Neural cell (in vitro differentiated cells): ENCODE results near the gene CHL1. TPM values are rescaled to one million over a fixed set of nuclear protein-coding genes. Genes with fewer than 3 reads are reported as not detected.

Experiments
- H2AFZ ChIP-seq: fragments of 200-600, 300-800 bp; sonication (generic), shearing (Covaris generic); 2 replicates; pipeline ENCODE4 v1.6.0; 2014; ENCODE audit warnings: low read depth, mild to moderate bottlenecking, antibody characterized with exemption, low read length, moderate library complexity
- H3F3A ChIP-seq: fragments of 200-600 bp; shearing (Covaris generic); 2 replicates; pipeline ENCODE4 v1.6.1; 2016; ENCODE audit warnings: mild to moderate bottlenecking, moderate library complexity, mixed read lengths, antibody characterized with exemption, low read length; ENCODE audit not compliant: insufficient read depth, poor library complexity, severe bottlenecking
- H3K27ac ChIP-seq: fragments of 200-600, 300-800 bp; sonication (generic), shearing (Covaris generic); 2 replicates; pipeline ENCODE4 v1.5.1; 2014; ENCODE audit warnings: mild to moderate bottlenecking, low read length, moderate library complexity
- H3K27me3 ChIP-seq: fragments of 300-800, 200-600 bp; sonication (generic), shearing (Covaris generic); 2 replicates; pipeline ENCODE4 v1.6.0; 2014; ENCODE audit warnings: mild to moderate bottlenecking, low read depth, low read length, moderate library complexity; ENCODE audit not compliant: insufficient read depth
- H3K36me3 ChIP-seq: fragments of 300-800, 200-600 bp; sonication (generic), shearing (Covaris generic); 2 replicates; pipeline ENCODE4 v1.5.1; 2014; ENCODE audit warnings: mild to moderate bottlenecking, antibody characterized with exemption, low read length, moderate library complexity; ENCODE audit not compliant: insufficient read depth
- H3K4me2 ChIP-seq: fragments of 300-800, 200-600 bp; sonication (generic), shearing (Covaris generic); 2 replicates; pipeline ENCODE4 v1.6.0; 2014; ENCODE audit warnings: mild to moderate bottlenecking, low read length
- H3K4me3 ChIP-seq: fragments of 300-800, 200-600 bp; sonication (generic), shearing (Covaris generic); 2 replicates; pipeline ENCODE4 v1.5.1; 2014; ENCODE audit warnings: mild to moderate bottlenecking, low read length, moderate library complexity
- H3K79me2 ChIP-seq: fragments of 200-600 bp; shearing (Covaris generic); replicated peaks from 2 replicates; pipeline ENCODE4 v1.6.0; 2014; ENCODE audit warnings: mild to moderate bottlenecking, low read length, moderate library complexity; ENCODE audit not compliant: insufficient read depth
- H3K9ac ChIP-seq: fragments of 300-800, 200-600 bp; sonication (generic), shearing (Covaris generic); 2 replicates; pipeline ENCODE4 v1.6.1; 2016; ENCODE audit warnings: mild to moderate bottlenecking, low read length, mixed read lengths
- H3K9me2 ChIP-seq: fragments of 200-600 bp; shearing (Covaris generic); 2 replicates; pipeline ENCODE4 v1.6.1; 2016; ENCODE audit warnings: mild to moderate bottlenecking, low read length, mixed read lengths; ENCODE audit not compliant: insufficient read depth
- H3K9me3 ChIP-seq: fragments of 200-600, 300-800 bp; sonication (generic), shearing (Covaris generic); 2 replicates; pipeline ENCODE4 v1.6.1; 2016; ENCODE audit warnings: mild to moderate bottlenecking, mixed run types, low read length, moderate library complexity, mixed read lengths
- H4K20me1 ChIP-seq: fragments of 200-600 bp; shearing (Covaris generic); 2 replicates; pipeline ENCODE4 v1.6.1; 2016; ENCODE audit warnings: mild to moderate bottlenecking, mixed run types; ENCODE audit not compliant: insufficient read depth
- CTCF ChIP-seq: fragments of 450-650 bp; IDR thresholded peaks from 2 replicates; pipeline ENCODE4 v1.5.1; 2014; ENCODE audit warnings: antibody characterized with exemption, mild to moderate bottlenecking, moderate library complexity; ENCODE audit not compliant: poor library complexity, severe bottlenecking
- EP300 ChIP-seq: fragments of 450-650 bp; conservative IDR thresholded peaks from 2 replicates; pipeline ENCODE4 v1.6.1; 2014; ENCODE audit warnings: antibody characterized with exemption, mild to moderate bottlenecking, moderate library complexity; ENCODE audit not compliant: poor library complexity, severe bottlenecking
- EZH2 ChIP-seq: fragments of 200-600, 300-800 bp; shearing (Covaris generic), sonication (generic); IDR thresholded peaks from 2 replicates; pipeline ENCODE4 v1.6.1; 2014; ENCODE audit warnings: antibody characterized with exemption, low read length, borderline replicate concordance, mild to moderate bottlenecking; ENCODE audit not compliant: insufficient read depth, poor library complexity, severe bottlenecking
- MXI1 ChIP-seq: fragments of 450-650 bp; conservative IDR thresholded peaks from 2 replicates; pipeline ENCODE4 v1.6.1; 2014; ENCODE audit warnings: antibody characterized with exemption, mild to moderate bottlenecking; ENCODE audit not compliant: poor library complexity, severe bottlenecking
- POLR2AphosphoS5 ChIP-seq: IDR thresholded peaks from 2 replicates; pipeline ENCODE4 v1.6.1; 2012
- RAD21 ChIP-seq: fragments of 450-650 bp; conservative IDR thresholded peaks from 2 replicates; pipeline ENCODE4 v1.6.1; 2014; ENCODE audit warnings: antibody characterized with exemption, mild to moderate bottlenecking, moderate library complexity
- REST ChIP-seq: IDR thresholded peaks from 2 replicates; pipeline ENCODE4 v1.6.1; 2012; ENCODE audit warnings: borderline replicate concordance
- SMC3 ChIP-seq: fragments of 450-650 bp; conservative IDR thresholded peaks from 2 replicates; pipeline ENCODE4 v1.6.1; 2014; ENCODE audit warnings: antibody characterized with exemption, mild to moderate bottlenecking, moderate library complexity; ENCODE audit not compliant: poor library complexity
- TAF1 ChIP-seq: IDR thresholded peaks from 2 replicates; pipeline ENCODE4 v1.6.1; 2012; ENCODE audit warnings: low read depth
- polyA plus RNA-seq: library from polyadenylated mRNA; depleted of rRNA; stranded (reverse); fragments of >200 nt; gene quantifications from 2 replicates; pipeline ENCODE4 v1.2.3, GENCODE V29; 2014

The CHL1 gene
- polyA plus RNA-seq, 1 donor from 2014 or later = 199 TPM

GRCh38 chr3:166799-167198, 29.8 kb upstream of the CHL1 start:
- Histone ChIP-seq H3K9ac (no peak overlapping the region), H3K4me3 (no peak overlapping the region), H3K36me3 (no peaks in the 10 kb centered on the region), H3F3A (no peaks in the 10 kb centered on the region), H3K79me2 (no peaks in the 10 kb centered on the region), H4K20me1 (no peaks in the 10 kb centered on the region), H3K27ac (no peak overlapping the region), H2AFZ (no peak overlapping the region), H3K9me3 (no peaks in the 10 kb centered on the region), H3K4me2 (no peak overlapping the region), H3K27me3 (no peaks in the 10 kb centered on the region), H3K9me2 (no peaks in the 10 kb centered on the region)
- TF ChIP-seq TAF1 (no peak), EP300 (no peak), EZH2 (no peak), RAD21 (no peak), CTCF (no peak), SMC3 (no peak), MXI1 (no peak), POLR2AphosphoS5 (no peak), REST (no peak)

DNA sequence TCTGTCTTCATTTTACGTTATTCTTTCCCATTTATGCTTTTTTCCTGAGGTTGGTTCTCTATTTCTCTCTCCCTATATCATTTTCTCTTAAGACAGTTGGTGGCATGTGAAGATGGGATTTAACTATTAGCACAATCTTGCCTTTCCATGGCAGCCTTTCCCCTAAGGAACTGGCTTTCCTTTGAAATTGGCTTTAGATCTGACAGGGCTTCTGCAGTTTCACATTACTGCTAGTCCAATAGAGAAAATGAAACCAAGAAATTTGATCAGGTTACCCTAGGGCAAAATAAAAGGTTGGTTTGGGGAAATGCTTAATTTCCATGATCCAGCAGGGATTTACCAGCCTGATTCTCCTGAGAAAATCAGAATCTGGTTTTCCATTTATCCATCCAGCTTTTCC, 22.7 kb upstream of the CHL1 start:
- Histone ChIP-seq H3K9me2 (no peaks in the 10 kb centered on the region), H3K79me2 (no peaks in the 10 kb centered on the region), H3F3A (no peaks in the 10 kb centered on the region), H3K36me3 (no peaks in the 10 kb centered on the region), H3K27ac (peak overlapping the region; percentile 57), H3K9me3 (no peaks in the 10 kb centered on the region), H3K4me2 (peak overlapping the region; percentile 1), H3K27me3 (no peaks in the 10 kb centered on the region), H2AFZ (no peak overlapping the region), H3K4me3 (peak overlapping the region; percentile 26), H4K20me1 (no peaks in the 10 kb centered on the region), H3K9ac (no peak overlapping the region)
- no peak for TF ChIP-seq CTCF
- no peak for TF ChIP-seq RAD21
- no peak for TF ChIP-seq EZH2
- TF ChIP-seq EP300 = peak; percentile 66
- TF ChIP-seq REST = peak; percentile 99
- TF ChIP-seq POLR2AphosphoS5 = peak; percentile 60
- no peak for TF ChIP-seq TAF1
